Measurements from ENCODE around the gene MYH14. TPM values are rescaled to one million over a fixed set of nuclear protein-coding genes. Genes with fewer than 3 reads are reported as not detected.

MYH14 gene
- total RNA-seq, 4 donors from 2014 or later: 8.0 to 12.8 (median 10.3) TPM

GRCh38 chr19:50314724-50315708 is 111.6 kb downstream of the MYH14 start:
- no peak for TF ChIP-seq CTCF (IDR thresholded peaks at IDR 0.05)
- ATAC-seq (ENCODE audit: low FRiP score): no peak
- no peak for DNase-seq (ENCODE audit: low spot score)

GRCh38 chr19:50315773-50316448 is 112.5 kb downstream of the MYH14 start:
- DNase-seq (ENCODE audit: low spot score) (no peak), ATAC-seq (ENCODE audit: low FRiP score) (no peak)
- TF ChIP-seq CTCF (IDR thresholded peaks at IDR 0.05): no peak

GRCh38 chr19:50317115-50317514 is 113.7 kb downstream of the MYH14 start:
- no peak for DNase-seq (ENCODE audit: low spot score)
- TF ChIP-seq CTCF (IDR thresholded peaks at IDR 0.05): no peak
- no peak for ATAC-seq (ENCODE audit: low FRiP score)

- TF ChIP-seq CTCF (IDR thresholded peaks at IDR 0.05): no peak
- no peak for DNase-seq (ENCODE audit: low spot score)
- ATAC-seq (ENCODE audit: low FRiP score): no peak
These were observed 115.0 kb downstream of the MYH14 start for GRCh38 chr19:50318438-50318837.

- no peak for TF ChIP-seq CTCF (IDR thresholded peaks at IDR 0.05)
- DNase-seq (ENCODE audit: low spot score) (no peak), ATAC-seq (ENCODE audit: low FRiP score) (no peak)
These were observed 115.7 kb downstream of the MYH14 start for GRCh38 chr19:50319156-50319555.

GRCh38 chr19:50320051-50320450 is 116.6 kb downstream of the MYH14 start:
- DNase-seq (ENCODE audit: low spot score) (no peak), ATAC-seq (ENCODE audit: low FRiP score) (no peak)
- TF ChIP-seq CTCF (IDR thresholded peaks at IDR 0.05): no peak

All from omental fat pad (tissue), 4 donors.